IPS-18c (cell line): ENCODE measurements around the gene WDCP.
A peak's percentile ranks its signal among the peaks of the same experiment; 100 is the strongest.
"Not testable (repeated sequence)": the region's sequence is repeated elsewhere in the genome, so short reads cannot be mapped to it uniquely, and the experiment has no call there.

Source experiments
- H3K4me3 ChIP-seq: 2 replicates; pipeline ENCODE4 v1.7.0; 2013; ENCODE audit warnings: low read depth, mild to moderate bottlenecking, low read length, moderate library complexity; ENCODE audit not compliant: insufficient read depth
- H3K9me3 ChIP-seq: one replicate; pipeline ENCODE4 v1.6.1; 2013; ENCODE audit warnings: mild to moderate bottlenecking, low read length, moderate library complexity; ENCODE audit not compliant: control insufficient read depth, insufficient read depth

Gene WDCP

GRCh38 chr2:24046930-24047702 is at the start of gene WDCP:
TSS of gene WDCP (minus strand) at chr2:24047391. CDS start at chr2:24039494, 7,897 bp downstream.
- Histone ChIP-seq H3K9me3 (no peaks in the 10 kb centered on the region), H3K4me3 (peak within 1 kb of the TSS; percentile 75)

DNA sequence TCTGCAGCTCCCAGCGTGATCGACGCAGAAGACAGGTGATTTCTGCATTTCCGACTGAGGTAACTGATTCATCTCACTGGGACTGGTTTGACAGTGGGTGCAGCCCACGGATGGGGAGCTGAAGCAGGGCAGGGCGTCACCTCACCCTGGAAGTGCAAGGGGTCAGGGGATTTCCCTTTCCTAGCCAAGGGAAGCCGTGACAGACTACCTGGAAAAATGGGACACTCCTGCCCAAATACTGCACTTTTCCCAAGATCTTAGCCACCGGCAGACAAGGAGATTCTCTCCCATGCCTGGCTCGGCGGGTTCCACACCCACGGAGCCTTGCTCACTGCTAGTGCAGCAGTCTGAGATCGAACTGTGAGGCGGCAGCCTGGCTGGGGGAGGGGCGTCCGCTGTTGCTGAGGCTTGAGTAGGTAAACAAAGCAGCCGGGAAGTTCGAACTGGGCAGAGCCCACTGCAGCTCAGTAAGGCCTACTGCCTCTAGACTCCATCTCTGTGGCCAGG is 48.0 kb upstream of the WDCP start:
- not testable (repeated sequence) for H3K9me3 ChIP-seq, H3K4me3 ChIP-seq

GRCh38 chr2:24093270-24093669 is 46.1 kb upstream of the WDCP start:
- not testable (repeated sequence) for H3K9me3 ChIP-seq, H3K4me3 ChIP-seq

DNA sequence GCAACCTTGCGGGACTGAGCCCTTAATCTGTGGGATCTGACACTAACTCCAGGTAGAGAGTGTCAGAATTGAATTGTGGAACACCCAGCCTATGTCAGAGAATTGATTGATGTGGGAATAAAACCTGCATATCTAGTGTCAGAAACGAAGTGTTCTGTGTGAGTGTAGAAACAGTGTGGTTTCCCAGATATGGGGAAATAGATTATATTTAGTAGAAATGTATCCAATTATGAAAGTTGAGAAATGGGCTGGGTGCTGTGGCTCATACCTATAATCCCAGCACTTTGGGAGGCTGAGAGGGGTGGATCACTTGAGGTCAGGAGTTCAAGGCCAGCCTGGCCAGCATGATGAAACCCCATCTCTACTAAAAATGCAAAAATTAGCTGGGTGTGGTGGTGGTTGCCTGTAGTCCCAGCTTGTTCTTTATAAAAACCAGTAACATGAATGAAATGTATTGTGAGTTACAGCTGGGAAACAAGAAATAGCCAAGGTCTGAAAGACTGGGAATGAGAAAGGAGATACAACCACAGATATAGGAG is 41.7 kb upstream of the WDCP start:
- Histone ChIP-seq H3K9me3 (no peaks in the 10 kb centered on the region), H3K4me3 (no peak overlapping the region)

GRCh38 chr2:24087032-24087431 is 39.8 kb upstream of the WDCP start:
- Histone ChIP-seq H3K4me3 (no peak overlapping the region), H3K9me3 (no peaks in the 10 kb centered on the region)

DNA sequence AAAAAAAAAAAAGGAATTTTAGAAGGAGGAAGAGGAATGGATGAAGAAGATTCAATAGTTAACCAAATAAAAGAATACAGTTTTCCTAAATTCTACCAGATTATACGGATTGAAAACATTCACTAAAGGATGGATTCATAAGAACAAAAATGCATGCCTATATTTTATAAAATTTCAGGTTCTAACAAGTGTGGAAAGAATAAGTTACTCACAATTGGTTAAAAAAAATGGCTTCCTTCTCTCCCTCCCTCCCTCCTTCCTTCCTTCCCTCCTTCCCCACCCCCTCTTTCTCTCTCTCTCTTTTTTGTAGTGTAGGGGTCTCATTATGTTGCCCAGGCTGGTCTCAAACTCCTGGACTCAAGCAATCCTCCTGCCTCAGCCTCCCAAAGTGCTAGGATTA is 39.0 kb upstream of the WDCP start:
- no peaks in the 10 kb centered on the region for H3K9me3 ChIP-seq
- no peak overlapping the region for H3K4me3 ChIP-seq

DNA sequence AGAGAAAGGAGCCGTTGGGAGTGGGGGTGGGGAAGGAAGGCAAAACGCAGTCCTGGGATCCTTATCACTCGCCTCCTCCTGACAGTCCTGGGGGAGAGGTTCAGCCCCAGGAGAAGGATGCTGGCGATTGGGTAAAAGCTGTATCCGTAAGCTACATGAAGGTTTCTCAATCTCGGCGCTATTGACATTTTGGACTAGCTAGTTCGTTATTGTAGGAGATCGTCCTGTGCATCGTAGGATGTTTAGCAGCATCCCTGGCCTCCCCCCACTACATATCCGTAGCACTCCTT is 38.0 kb upstream of the WDCP start:
- Histone ChIP-seq H3K9me3 (no peaks in the 10 kb centered on the region), H3K4me3 (peak overlapping the region; percentile 73)

DNA sequence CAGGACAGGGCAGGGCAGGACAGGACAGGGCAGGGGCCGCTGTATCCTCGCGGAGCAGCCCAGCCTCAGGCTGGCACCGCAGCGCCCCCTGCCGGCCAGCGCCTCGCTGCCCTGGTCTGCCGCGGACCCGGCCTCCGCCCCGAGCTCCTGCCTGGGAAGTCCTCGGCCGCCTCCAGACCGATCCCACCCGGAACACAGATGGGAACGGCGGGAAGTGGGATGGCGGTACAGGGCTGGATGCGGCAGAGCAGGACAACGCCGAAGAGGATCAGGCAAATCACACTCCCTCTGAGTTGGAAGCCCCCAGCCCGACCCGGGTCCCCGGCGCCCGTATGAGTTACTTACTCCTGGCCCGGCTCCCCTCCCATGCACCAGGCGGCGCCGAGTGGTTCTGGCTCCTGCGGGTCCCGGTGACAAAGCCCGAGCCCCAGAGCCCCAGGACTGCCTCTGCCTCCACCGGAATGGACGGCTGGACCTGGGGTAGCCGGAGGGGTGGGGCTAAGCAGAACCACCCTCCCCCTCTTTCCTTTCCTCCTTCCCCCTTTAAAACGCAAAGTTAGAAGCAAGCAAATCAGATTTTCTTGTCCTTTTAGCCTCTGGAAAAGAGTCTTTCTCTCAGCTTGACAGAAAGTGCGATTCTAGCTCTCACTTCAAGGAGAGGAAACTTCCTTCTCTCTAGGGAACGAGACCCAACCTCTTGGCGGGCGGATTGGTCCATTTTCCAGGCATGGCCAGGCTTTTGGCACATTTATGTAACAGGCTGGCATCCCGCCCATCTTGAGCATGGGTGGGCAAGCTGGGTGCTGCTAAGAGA is 37.4 kb upstream of the WDCP start, which contains the start of gene TP53I3:
TP53I3 (minus strand) TSS at position 449 of the 814 bp plus-strand sequence. CDS start 508 bp downstream, outside the sequence.
- no peaks in the 10 kb centered on the region for H3K9me3 ChIP-seq
- peak within 1 kb of the TSS; percentile 73 for H3K4me3 ChIP-seq

GRCh38 chr2:24083567-24084385 is 36.6 kb upstream of the WDCP start:
- H3K4me3 ChIP-seq: peak overlapping the region; percentile 73
- no peaks in the 10 kb centered on the region for H3K9me3 ChIP-seq

DNA sequence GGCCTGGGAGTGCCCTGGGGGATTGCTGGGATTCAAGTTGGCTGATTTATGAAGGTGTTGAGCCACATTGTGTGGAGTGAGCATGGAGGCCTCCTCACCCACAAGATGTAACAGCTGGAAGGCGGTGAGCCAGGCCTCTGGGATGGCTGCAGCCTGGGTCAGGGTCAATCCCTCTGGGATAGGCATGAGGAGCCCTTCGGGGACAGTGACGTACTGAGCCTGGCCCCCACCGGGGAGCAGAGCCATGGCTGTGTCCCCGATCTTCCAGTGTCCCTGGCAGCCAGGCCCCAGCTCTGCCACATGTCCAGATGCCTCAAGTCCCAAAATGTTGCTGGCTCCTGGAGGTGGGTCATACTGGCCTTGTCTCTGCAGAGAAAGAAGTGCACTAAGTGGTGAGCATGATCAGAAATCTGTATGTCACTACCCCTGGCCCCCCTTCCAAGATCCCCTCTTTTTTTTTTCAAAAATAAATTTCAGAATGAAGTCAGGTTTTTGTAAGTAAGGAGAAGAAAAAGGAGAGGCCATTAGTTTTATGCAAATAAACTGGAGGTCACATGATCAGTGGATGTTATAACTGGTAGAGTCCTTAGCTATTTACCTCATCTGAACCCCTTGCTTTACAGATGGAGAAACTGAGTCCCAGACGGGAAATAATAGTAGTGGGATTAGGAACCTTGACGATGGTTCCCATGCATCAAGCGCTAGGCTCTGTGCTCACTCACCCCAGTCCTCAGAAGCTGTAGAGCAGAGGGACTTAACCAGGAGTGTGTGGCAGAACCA is 35.8 kb upstream of the WDCP start:
- Histone ChIP-seq H3K4me3 (peak overlapping the region; percentile 73), H3K9me3 (no peaks in the 10 kb centered on the region)

GRCh38 chr2:24080701-24081100 is 33.5 kb upstream of the WDCP start:
- Histone ChIP-seq H3K4me3 (no peak overlapping the region), H3K9me3 (no peaks in the 10 kb centered on the region)

- no peaks in the 10 kb centered on the region for H3K9me3 ChIP-seq
- peak overlapping the region; percentile 88 for H3K4me3 ChIP-seq
Measured at GRCh38 chr2:24077879-24078278, 30.7 kb upstream of the WDCP start.

DNA sequence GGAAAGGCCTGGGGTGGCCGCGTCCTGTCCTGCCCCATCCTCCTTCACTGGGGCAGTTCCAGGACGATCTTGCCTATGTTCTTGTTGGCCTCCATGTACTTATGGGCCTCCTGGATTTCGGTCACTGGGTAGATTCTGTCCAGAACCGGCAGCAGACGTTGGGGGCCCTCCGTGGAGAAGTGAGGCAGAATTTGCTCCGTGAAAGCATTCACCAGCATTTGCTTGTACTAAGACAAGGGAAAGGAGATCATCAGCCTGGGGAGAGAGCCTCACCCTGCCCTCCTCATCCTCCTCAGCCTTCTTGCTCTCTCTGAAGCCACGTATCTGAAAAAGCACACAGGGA is 30.3 kb upstream of the WDCP start:
- Histone ChIP-seq H3K4me3 (peak overlapping the region; percentile 88), H3K9me3 (no peaks in the 10 kb centered on the region)

DNA sequence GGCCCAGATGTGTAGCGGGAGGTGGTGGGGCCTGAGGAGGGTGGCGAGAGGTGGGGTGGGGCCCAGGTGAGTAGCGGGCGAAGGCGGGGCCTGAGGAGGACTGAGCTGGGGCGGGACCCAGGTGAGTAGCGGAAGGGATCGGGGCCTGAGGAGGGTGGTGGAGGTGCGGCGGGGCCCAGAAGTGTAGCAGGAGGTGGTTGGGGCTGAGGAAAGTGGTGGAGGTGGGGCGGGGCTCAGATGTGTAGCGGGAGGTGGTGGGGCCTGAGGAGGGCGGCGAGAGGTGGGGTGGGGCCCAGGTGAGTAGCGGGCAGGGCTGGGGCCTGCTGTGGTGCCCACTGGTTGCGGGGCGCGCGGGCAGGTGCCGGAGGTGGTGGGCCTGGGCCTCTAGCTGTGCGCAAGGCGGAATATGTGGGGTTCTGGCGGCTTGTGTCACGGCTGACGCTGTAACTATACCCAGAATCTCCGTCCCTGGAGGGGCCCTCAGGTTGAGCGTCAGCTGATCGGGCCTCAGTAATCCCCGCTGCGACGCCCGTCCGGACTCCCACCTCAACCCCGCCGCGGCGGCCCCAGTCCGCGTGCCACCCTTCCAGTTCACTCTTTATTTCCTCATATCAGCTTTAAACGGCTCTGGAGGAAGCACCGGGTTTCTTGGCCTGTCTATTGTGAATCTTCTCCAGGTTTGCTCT is 29.8 kb upstream of the WDCP start:
- Histone ChIP-seq H3K9me3 (no peaks in the 10 kb centered on the region), H3K4me3 (peak overlapping the region; percentile 88)

GRCh38 chr2:24075915-24076848 is 29.0 kb upstream of the WDCP start, which contains the start of gene SF3B6:
TSS of gene SF3B6 (minus strand) at chr2:24076326. CDS start at chr2:24076229, 97 bp downstream.
- Histone ChIP-seq H3K9me3 (no peaks in the 10 kb centered on the region), H3K4me3 (peak within 1 kb of the TSS; percentile 88)
